OCI-LY7 (cell line): ENCODE data around the gene UBE4A. TPM values are rescaled to one million over a fixed set of nuclear protein-coding genes. Genes with fewer than 3 reads are reported as not detected.

Source experiments
- BruUV-seq: library from RNA; stranded (reverse); fragments of 400-500 nt; replicated peaks from 2 replicates; lab custom pipeline; 2021; lab: Mats Ljungman, UMichigan
- CTCF ChIA-PET: fragments of 300-600 bp; sonication (Branson Sonifier 250); formaldehyde crosslinking; loops from one replicate; lab custom pipeline; 2022; ENCODE audit warnings: antibody characterized with exemption; ENCODE audit not compliant: unreplicated experiment; lab: Charles Lee
- POLR2A ChIA-PET: fragments of 300-600 bp; sonication (Branson Sonifier 250); formaldehyde crosslinking; loops from one replicate; lab custom pipeline; 2022; ENCODE audit warnings: antibody characterized with exemption; lab: Charles Lee
- DNase-seq: peaks from one replicate; pipeline ENCODE4 v3.0.0-alpha.2; 2015; ENCODE audit warnings: low spot score
- H2AFZ ChIP-seq: fragments of 200-600 bp; sonication (generic), shearing (Covaris generic); 2 replicates; pipeline ENCODE4 v1.6.1; 2014; ENCODE audit warnings: mild to moderate bottlenecking, antibody characterized with exemption, low read length, moderate library complexity
- H3K27ac ChIP-seq: fragments of 200-600 bp; sonication (generic); 2 replicates; pipeline ENCODE4 v1.5.1; 2014; ENCODE audit warnings: mixed run types, low read depth, mild to moderate bottlenecking, moderate library complexity, low read length, inconsistent platforms; ENCODE audit not compliant: poor library complexity, severe bottlenecking
- H3K36me3 ChIP-seq: fragments of 200-600 bp; sonication (generic); 2 replicates; pipeline ENCODE4 v1.6.1; 2014; ENCODE audit warnings: mild to moderate bottlenecking, antibody characterized with exemption, low read length, moderate library complexity, mixed read lengths; ENCODE audit not compliant: insufficient read depth
- H3K4me1 ChIP-seq: fragments of 200-600 bp; sonication (generic); 2 replicates; pipeline ENCODE4 v1.5.1; 2014; ENCODE audit warnings: mild to moderate bottlenecking, low read length; ENCODE audit not compliant: insufficient read depth, poor library complexity, severe bottlenecking
- H3K4me2 ChIP-seq: fragments of 200-600 bp; sonication (generic); 2 replicates; pipeline ENCODE4 v1.6.1; 2014; ENCODE audit warnings: mild to moderate bottlenecking, low read length
- H3K4me3 ChIP-seq: fragments of 200-600 bp; sonication (generic); 2 replicates; pipeline ENCODE4 v1.5.1; 2014; ENCODE audit warnings: mild to moderate bottlenecking, low read depth, low read length; ENCODE audit not compliant: poor library complexity, severe bottlenecking
- H3K79me2 ChIP-seq: fragments of 200-600 bp; sonication (generic); 2 replicates; pipeline ENCODE4 v1.6.1; 2016; ENCODE audit warnings: low read depth, mild to moderate bottlenecking, low read length, moderate library complexity, mixed read lengths; ENCODE audit not compliant: insufficient read depth
- H3K9me2 ChIP-seq: fragments of 200-600 bp; sonication (generic); 2 replicates; pipeline ENCODE4 v1.6.1; 2016; ENCODE audit warnings: mild to moderate bottlenecking, low read length, mixed read lengths; ENCODE audit not compliant: insufficient read depth
- H3K9me3 ChIP-seq: fragments of 200-600 bp; sonication (generic); 2 replicates; pipeline ENCODE4 v1.6.1; 2014; ENCODE audit warnings: mild to moderate bottlenecking, mixed run types, low read length, mixed read lengths
- H4K20me1 ChIP-seq: fragments of 200-600 bp; sonication (generic); 2 replicates; pipeline ENCODE4 v1.6.1; 2014; ENCODE audit warnings: mild to moderate bottlenecking, antibody characterized with exemption, low read length, moderate library complexity, mixed read lengths; ENCODE audit not compliant: insufficient read depth
- CTCF ChIP-seq: fragments of 200-600 bp; sonication (generic); conservative IDR thresholded peaks from 2 replicates; pipeline ENCODE4 v1.5.1; 2014; ENCODE audit warnings: mild to moderate bottlenecking, antibody characterized with exemption, low read length, moderate library complexity, mixed read lengths
- EZH2phosphoT487 ChIP-seq: fragments of 200-600 bp; sonication (generic); IDR thresholded peaks from 2 replicates; pipeline ENCODE4 v1.6.1; 2018; ENCODE audit warnings: low read depth, borderline replicate concordance, mild to moderate bottlenecking, mixed run types, antibody characterized with exemption, low read length, moderate library complexity, mixed read lengths
- intact Hi-C: fragments of 100-400 bp; cut with micrococcal nuclease; formaldehyde crosslinking; loops from one replicate; pipeline ENCODE4 v1.10.0; 2022; ENCODE audit not compliant: unreplicated experiment
- total RNA-seq, 2 experiments: library from RNA; depleted of rRNA in 1 of 2; stranded (reverse); fragments of >200 nt in 1 of 2; shearing (Covaris generic) in 1 of 2; gene quantifications; 2 replicates each; pipeline ENCODE4 v1.2.3, GENCODE V29; 2014 to 2022

The UBE4A gene
- total RNA-seq, 2 experiments from 2014 or later, result 28.0 to 38.4 TPM

- no peaks in the 10 kb centered on the region for H3K4me1 ChIP-seq
- TF ChIP-seq EZH2phosphoT487 (no peak), CTCF (no peak)
- intact Hi-C loops, result no loop called here
- H3K27ac ChIP-seq, result no peak overlapping the region
- BruUV-seq, result no TSS peak
- H3K79me2 ChIP-seq, result no peaks in the 10 kb centered on the region
- peaks cover 87% of the 10 kb centered on the region for H3K36me3 ChIP-seq
- H3K9me3 ChIP-seq, result no peaks in the 10 kb centered on the region
- ChIA-PET CTCF (no interaction called here), POLR2A (interaction anchor here (1.3 to 2.4 kb wide), 4 partner anchors 9 to 64 kb away, joined by 3 to 8 read pairs (median 6); no protein-coding TSS in a partner anchor)
- H2AFZ ChIP-seq, result no peak overlapping the region
- no peaks in the 10 kb centered on the region for H4K20me1 ChIP-seq
- H3K9me2 ChIP-seq, result no peaks in the 10 kb centered on the region
- DNase-seq, result no peak
- no peak overlapping the region for H3K4me2 ChIP-seq
- no peak overlapping the region for H3K4me3 ChIP-seq
Measured at GRCh38 chr11:118375978-118376377, 16.6 kb downstream of the UBE4A start.

- no peaks in the 10 kb centered on the region for H3K4me1 ChIP-seq
- intact Hi-C loops, result no loop called here
- H4K20me1 ChIP-seq, result no peaks in the 10 kb centered on the region
- no peaks in the 10 kb centered on the region for H3K9me2 ChIP-seq
- no peak overlapping the region for H2AFZ ChIP-seq
- no peaks in the 10 kb centered on the region for H3K9me3 ChIP-seq
- CTCF ChIA-PET, result interaction anchor here (0.5 kb wide), 1 partner anchor 72 kb away, joined by 3 read pairs; no protein-coding TSS in a partner anchor
- no peak overlapping the region for H3K27ac ChIP-seq
- H3K4me2 ChIP-seq, result no peak overlapping the region
- no peak for DNase-seq
- no peak overlapping the region for H3K4me3 ChIP-seq
- POLR2A ChIA-PET, result interaction anchor here (0.6 to 0.9 kb wide), 2 partner anchors 50 to 164 kb away, joined by 4 to 6 read pairs; no protein-coding TSS in a partner anchor
- H3K79me2 ChIP-seq, result no peaks in the 10 kb centered on the region
- peaks cover 87% of the 10 kb centered on the region for H3K36me3 ChIP-seq
- BruUV-seq, result no TSS peak
- TF ChIP-seq CTCF, result no peak
- TF ChIP-seq EZH2phosphoT487, result no peak
Measured at GRCh38 chr11:118379497-118379896, 20.1 kb downstream of the UBE4A start.

- ChIA-PET POLR2A (interaction anchor here (0.5 kb wide), 1 partner anchor 848 kb away, joined by 3 read pairs; no protein-coding TSS in a partner anchor), CTCF (no interaction called here)
- Histone ChIP-seq H3K27ac (no peak overlapping the region), H3K4me2 (no peak overlapping the region), H2AFZ (no peak overlapping the region), H3K9me3 (no peaks in the 10 kb centered on the region), H3K4me3 (no peak overlapping the region), H3K36me3 (peaks cover 88% of the 10 kb centered on the region), H4K20me1 (no peaks in the 10 kb centered on the region), H3K4me1 (no peaks in the 10 kb centered on the region), H3K79me2 (no peaks in the 10 kb centered on the region), H3K9me2 (no peaks in the 10 kb centered on the region)
- no peak for DNase-seq
- TF ChIP-seq CTCF, result no peak
- TF ChIP-seq EZH2phosphoT487, result no peak
- intact Hi-C loops, result no loop called here
- no TSS peak for BruUV-seq
Measured at GRCh38 chr11:118380571-118380970, 21.2 kb downstream of the UBE4A start.
